ENCODE data around the gene FMNL3. TPM values are rescaled to one million over a fixed set of nuclear protein-coding genes. Genes with fewer than 3 reads are reported as not detected.

The FMNL3 gene
- total and polyA plus RNA-seq, 2 of the 8 experiments (the other 6 are each of a cell fraction or from before 2014, with no cell fraction given), result 8.6 to 29.0 TPM

DNA sequence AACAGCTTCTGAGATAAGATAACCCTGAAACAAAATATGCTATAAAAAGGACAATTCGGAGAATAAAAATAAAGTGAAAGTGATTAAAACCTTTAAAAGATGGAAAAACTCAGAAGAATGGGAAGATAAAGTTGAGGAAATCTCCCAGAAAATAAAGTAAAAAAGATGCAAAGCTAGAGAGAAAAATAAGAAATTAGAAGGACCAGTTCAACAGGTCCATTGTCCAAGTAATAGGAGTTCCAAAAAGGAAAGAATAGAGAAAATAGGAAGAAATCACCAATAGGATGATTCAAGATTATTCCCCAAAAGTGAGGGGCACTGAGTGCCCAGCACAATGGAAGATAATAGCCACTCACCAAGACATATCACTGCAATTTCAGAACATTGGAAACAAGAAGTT is 88.6 kb downstream of the FMNL3 start (continued):
- TF ChIP-seq, protein P1, sequence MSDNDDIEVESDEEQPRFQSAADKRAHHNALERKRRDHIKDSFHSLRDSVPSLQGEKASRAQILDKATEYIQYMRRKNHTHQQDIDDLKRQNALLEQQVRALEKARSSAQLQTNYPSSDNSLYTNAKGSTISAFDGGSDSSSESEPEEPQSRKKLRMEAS (IDR thresholded peaks at IDR 0.05), result no peak
- TF ChIP-seq SP1 (IDR thresholded peaks at IDR 0.05; ENCODE audit: low read depth, low read length), result no peak
- no peak for TF ChIP-seq SAP30 (IDR thresholded peaks at IDR 0.05; ENCODE audit: insufficient read depth, insufficient replicate concordance, low read length)
- TF ChIP-seq RNF2 (IDR thresholded peaks at IDR 0.05; ENCODE audit: borderline replicate concordance, low read depth, low read length, missing control alignments, poor library complexity, severe bottlenecking), result no peak
- TF ChIP-seq PHF8 (conservative IDR thresholded peaks at IDR 0.05; ENCODE audit: low read depth, low read length), result no peak

Data from H1 (cell line).